ENCODE data around the gene ENTPD8. TPM values are rescaled to one million over a fixed set of nuclear protein-coding genes. Genes with fewer than 3 reads are reported as not detected.

ENTPD8 gene
- total RNA-seq, 4 donors from 2014 or later: 0.21 TPM; not detected in 3

- no peaks in the 10 kb centered on the region for H3K27me3 ChIP-seq
- H3K4me3 ChIP-seq: no peak overlapping the region
- no peaks in the 10 kb centered on the region for H3K36me3 ChIP-seq
- H3K9me3 ChIP-seq: no peaks in the 10 kb centered on the region
- DNase-seq: no peak
- H3K27ac ChIP-seq: no peak overlapping the region
- intact Hi-C loops (cut with DNase I; ENCODE audit: low total_unique reads): no loop called here
- TF ChIP-seq, protein P1, sequence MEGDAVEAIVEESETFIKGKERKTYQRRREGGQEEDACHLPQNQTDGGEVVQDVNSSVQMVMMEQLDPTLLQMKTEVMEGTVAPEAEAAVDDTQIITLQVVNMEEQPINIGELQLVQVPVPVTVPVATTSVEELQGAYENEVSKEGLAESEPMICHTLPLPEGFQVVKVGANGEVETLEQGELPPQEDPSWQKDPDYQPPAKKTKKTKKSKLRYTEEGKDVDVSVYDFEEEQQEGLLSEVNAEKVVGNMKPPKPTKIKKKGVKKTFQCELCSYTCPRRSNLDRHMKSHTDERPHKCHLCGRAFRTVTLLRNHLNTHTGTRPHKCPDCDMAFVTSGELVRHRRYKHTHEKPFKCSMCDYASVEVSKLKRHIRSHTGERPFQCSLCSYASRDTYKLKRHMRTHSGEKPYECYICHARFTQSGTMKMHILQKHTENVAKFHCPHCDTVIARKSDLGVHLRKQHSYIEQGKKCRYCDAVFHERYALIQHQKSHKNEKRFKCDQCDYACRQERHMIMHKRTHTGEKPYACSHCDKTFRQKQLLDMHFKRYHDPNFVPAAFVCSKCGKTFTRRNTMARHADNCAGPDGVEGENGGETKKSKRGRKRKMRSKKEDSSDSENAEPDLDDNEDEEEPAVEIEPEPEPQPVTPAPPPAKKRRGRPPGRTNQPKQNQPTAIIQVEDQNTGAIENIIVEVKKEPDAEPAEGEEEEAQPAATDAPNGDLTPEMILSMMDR (IDR thresholded peaks at IDR 0.05): no peak
- TF ChIP-seq POLR2A (IDR thresholded peaks at IDR 0.05): no peak
- peaks cover 0 to 3% of the 10 kb centered on the region in 2 donors for H3K4me1 ChIP-seq
Observed at GRCh38 chr9:137428841-137429545, 12.2 kb downstream of the ENTPD8 start.

DNA sequence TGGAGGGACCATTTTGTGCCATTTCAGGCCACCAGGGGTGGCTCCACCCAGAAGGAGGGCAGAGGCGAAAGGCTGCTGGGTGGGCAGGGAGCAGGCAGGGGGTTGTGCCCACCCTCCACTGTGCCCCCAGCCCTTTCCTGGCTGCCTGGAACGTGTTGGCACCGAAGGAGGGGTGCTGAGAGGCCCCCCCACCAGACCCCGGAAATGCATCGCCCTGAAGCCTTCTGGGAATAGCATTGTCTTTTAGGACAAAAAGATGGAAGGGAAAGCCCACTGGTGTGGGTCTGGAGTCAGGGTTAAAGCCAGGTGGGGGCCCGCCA is 12.9 kb downstream of the ENTPD8 start:
- Histone ChIP-seq H3K36me3 (no peaks in the 10 kb centered on the region), H3K27me3 (no peaks in the 10 kb centered on the region), H3K4me1 (peaks cover 0 to 9% of the 10 kb centered on the region in 2 donors), H3K27ac (no peak overlapping the region), H3K9me3 (no peaks in the 10 kb centered on the region), H3K4me3 (no peak overlapping the region)
- intact Hi-C loops (cut with DNase I; ENCODE audit: low total_unique reads): no loop called here
- DNase-seq: no peak
- TF ChIP-seq, protein P1 (IDR thresholded peaks at IDR 0.05): no peak
- no peak for TF ChIP-seq POLR2A (IDR thresholded peaks at IDR 0.05)

- Histone ChIP-seq H3K4me1 (peaks cover 0 to 9% of the 10 kb centered on the region in 2 donors), H3K9me3 (no peaks in the 10 kb centered on the region), H3K36me3 (no peaks in the 10 kb centered on the region), H3K4me3 (no peak overlapping the region), H3K27ac (no peak overlapping the region), H3K27me3 (no peaks in the 10 kb centered on the region)
- TF ChIP-seq, protein P1 (IDR thresholded peaks at IDR 0.05): no peak
- no peak for TF ChIP-seq POLR2A (IDR thresholded peaks at IDR 0.05)
- no peak for DNase-seq
- intact Hi-C loops (cut with DNase I; ENCODE audit: low total_unique reads): no loop called here
Observed at GRCh38 chr9:137427454-137428310, 13.5 kb downstream of the ENTPD8 start.

DNA sequence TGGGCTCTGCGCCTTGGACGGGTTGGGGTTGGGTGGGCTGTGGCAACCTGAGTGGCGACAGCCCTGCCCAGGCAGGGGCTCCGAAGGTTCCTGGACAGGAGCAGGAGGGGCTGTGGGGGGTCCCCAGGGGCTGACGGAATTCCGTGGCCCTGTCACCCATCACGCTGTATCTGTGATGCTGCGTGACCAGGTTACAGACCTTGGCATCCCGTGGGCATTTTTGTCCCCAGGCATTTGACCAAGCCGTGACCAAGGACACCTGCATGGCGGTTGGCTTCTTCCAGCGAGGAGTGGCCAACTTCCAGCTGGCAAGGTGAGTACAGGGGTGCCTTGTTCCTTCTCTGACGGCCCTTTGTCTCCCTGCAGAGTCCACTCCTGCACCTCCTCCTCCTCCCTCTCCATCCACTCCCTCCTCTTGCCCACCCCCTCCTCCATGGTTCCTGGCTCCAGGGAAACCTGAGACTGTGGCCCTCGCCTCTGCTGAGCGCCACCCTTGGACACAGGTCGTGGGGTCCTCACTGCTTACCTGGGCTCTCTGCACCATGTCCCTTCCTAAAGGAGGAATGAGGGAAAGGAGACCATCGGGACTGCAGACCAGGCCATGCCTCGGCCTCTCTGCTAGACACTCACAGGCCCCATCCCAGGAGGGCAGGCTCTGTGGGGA is 15.0 kb downstream of the ENTPD8 start:
- no peak overlapping the region for H3K27ac ChIP-seq

GRCh38 chr9:137423514-137424291 is 17.5 kb downstream of the ENTPD8 start:
- H3K9me3 ChIP-seq: no peaks in the 10 kb centered on the region
- TF ChIP-seq, protein P1 (IDR thresholded peaks at IDR 0.05): no peak
- TF ChIP-seq POLR2A (IDR thresholded peaks at IDR 0.05): no peak
- DNase-seq: peak; percentile 41 to 61
- H3K27me3 ChIP-seq: no peaks in the 10 kb centered on the region
- peak overlapping the region; percentile 75 to 90 for H3K27ac ChIP-seq
- H3K36me3 ChIP-seq: no peaks in the 10 kb centered on the region
- intact Hi-C loops (cut with DNase I; ENCODE audit: low total_unique reads): no loop called here
- H3K4me1 ChIP-seq: peaks cover 0 to 9% of the 10 kb centered on the region in 2 donors
- peak overlapping the region; percentile 57 to 98 for H3K4me3 ChIP-seq

More for the DNA sequence above, 15.0 kb downstream of the ENTPD8 start:
- Histone ChIP-seq H3K27me3 (no peaks in the 10 kb centered on the region), H3K4me3 (no peak overlapping the region), H3K36me3 (no peaks in the 10 kb centered on the region), H3K4me1 (peaks cover 0 to 9% of the 10 kb centered on the region in 2 donors), H3K9me3 (no peaks in the 10 kb centered on the region)
- no peak for TF ChIP-seq POLR2A (IDR thresholded peaks at IDR 0.05)
- DNase-seq: no peak
- intact Hi-C loops (cut with DNase I; ENCODE audit: low total_unique reads): no loop called here

Data from uterus (tissue), 4 donors.